ENCODE data around the gene TMEM88.
A peak's percentile ranks its signal among the peaks of the same experiment; 100 is the strongest.

DNA sequence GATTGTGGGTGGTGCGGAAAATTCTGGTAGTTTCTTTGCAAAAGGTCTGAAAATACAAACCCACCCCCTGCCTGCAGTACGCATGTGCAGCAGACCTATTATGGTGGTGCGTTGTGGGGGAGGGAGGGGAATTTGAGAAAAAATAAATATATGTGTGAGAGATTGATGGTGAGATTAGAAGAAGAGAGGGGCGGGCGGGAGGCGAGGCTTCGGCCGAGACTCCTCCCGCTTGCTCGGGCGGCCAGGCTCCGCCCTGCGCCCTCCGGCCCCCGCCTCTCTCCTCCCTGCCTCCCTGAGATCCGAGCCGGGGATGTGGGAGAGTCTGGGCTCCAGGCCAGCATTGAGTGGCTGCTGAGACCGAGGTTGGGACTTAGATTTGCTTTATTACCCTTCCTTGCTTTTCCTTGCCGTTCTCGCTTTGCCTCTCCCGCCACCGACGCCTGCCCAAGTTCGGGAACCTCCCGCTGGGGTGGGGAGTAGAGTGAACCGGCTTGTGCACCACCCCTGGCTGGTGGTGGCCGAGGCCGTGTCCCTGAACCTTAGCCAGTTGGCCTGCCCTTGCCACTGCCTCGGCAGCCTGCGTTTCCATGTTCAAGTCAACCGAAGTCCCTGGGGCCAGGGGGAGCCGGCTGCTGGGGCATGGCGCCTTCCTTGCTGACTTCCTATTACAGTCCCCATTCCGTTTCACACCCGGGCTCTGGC lies 32.8 kb downstream of the TMEM88 start:
- TF ChIP-seq, protein P1, sequence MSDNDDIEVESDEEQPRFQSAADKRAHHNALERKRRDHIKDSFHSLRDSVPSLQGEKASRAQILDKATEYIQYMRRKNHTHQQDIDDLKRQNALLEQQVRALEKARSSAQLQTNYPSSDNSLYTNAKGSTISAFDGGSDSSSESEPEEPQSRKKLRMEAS (IDR thresholded peaks at IDR 0.05; ENCODE audit: insufficient read depth, insufficient read length) = no peak
- TF ChIP-seq, protein P2, sequence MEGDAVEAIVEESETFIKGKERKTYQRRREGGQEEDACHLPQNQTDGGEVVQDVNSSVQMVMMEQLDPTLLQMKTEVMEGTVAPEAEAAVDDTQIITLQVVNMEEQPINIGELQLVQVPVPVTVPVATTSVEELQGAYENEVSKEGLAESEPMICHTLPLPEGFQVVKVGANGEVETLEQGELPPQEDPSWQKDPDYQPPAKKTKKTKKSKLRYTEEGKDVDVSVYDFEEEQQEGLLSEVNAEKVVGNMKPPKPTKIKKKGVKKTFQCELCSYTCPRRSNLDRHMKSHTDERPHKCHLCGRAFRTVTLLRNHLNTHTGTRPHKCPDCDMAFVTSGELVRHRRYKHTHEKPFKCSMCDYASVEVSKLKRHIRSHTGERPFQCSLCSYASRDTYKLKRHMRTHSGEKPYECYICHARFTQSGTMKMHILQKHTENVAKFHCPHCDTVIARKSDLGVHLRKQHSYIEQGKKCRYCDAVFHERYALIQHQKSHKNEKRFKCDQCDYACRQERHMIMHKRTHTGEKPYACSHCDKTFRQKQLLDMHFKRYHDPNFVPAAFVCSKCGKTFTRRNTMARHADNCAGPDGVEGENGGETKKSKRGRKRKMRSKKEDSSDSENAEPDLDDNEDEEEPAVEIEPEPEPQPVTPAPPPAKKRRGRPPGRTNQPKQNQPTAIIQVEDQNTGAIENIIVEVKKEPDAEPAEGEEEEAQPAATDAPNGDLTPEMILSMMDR (IDR thresholded peaks at IDR 0.05; ENCODE audit: extremely low read depth in 1 of 2, insufficient read depth in 1 of 2, low read depth in 1 of 2, low read length in 2 of 2) = no peak
- TF ChIP-seq GATA2 (IDR thresholded peaks at IDR 0.05; ENCODE audit: insufficient read depth, insufficient read length, low read depth, low read length) = peak; percentile 96

All from endothelial cell of umbilical vein (primary cell).